Endodermal cell (in vitro differentiated cells): ENCODE results near the gene TXNRD3. TPM values are rescaled to one million over a fixed set of nuclear protein-coding genes. Genes with fewer than 3 reads are reported as not detected.

Experiments used
- DNase-seq: peaks from one replicate; pipeline ENCODE4 v3.0.0-alpha.2; 2017
- H3K27ac ChIP-seq: 2 replicates; pipeline ENCODE4 v1.5.1; 2013; ENCODE audit warnings: mild to moderate bottlenecking, low read depth, low read length, moderate library complexity
- H3K27me3 ChIP-seq: 2 replicates; pipeline ENCODE4 v1.6.1; 2013; ENCODE audit warnings: mild to moderate bottlenecking, low read length, moderate library complexity; ENCODE audit not compliant: insufficient read depth, control insufficient read depth, poor library complexity, severe bottlenecking
- H3K36me3 ChIP-seq: 2 replicates; pipeline ENCODE4 v1.7.0; 2013; ENCODE audit warnings: mild to moderate bottlenecking, low read length, moderate library complexity; ENCODE audit not compliant: control insufficient read depth, insufficient read depth
- H3K4me1 ChIP-seq: one replicate; pipeline ENCODE4 v1.7.0; 2013; ENCODE audit warnings: low read length; ENCODE audit not compliant: control insufficient read depth, insufficient read depth
- H3K4me3 ChIP-seq: 2 replicates; pipeline ENCODE4 v1.5.1; 2013; ENCODE audit warnings: mild to moderate bottlenecking, low read length, moderate library complexity
- H3K9ac ChIP-seq: 2 replicates; pipeline ENCODE4 v1.6.1; 2013; ENCODE audit warnings: mild to moderate bottlenecking, low read length, moderate library complexity; ENCODE audit not compliant: poor library complexity, severe bottlenecking; ENCODE audit errors: extremely low read depth
- H3K9me3 ChIP-seq: 2 replicates; pipeline ENCODE4 v1.6.1; 2013; ENCODE audit warnings: mild to moderate bottlenecking, low read length, moderate library complexity; ENCODE audit not compliant: control insufficient read depth
- H3K27ac Mint-ChIP-seq: 2 replicates; pipeline ENCODE4 v1.8.0; 2020; ENCODE audit warnings: mixed read lengths
- H3K27me3 Mint-ChIP-seq: 2 replicates; pipeline ENCODE4 v1.8.0; 2021; ENCODE audit warnings: mild to moderate bottlenecking, mixed read lengths; ENCODE audit not compliant: insufficient read depth
- H3K36me3 Mint-ChIP-seq: 2 replicates; pipeline ENCODE4 v1.8.0; 2020; ENCODE audit warnings: low read depth, mixed read lengths
- H3K4me1 Mint-ChIP-seq: 2 replicates; pipeline ENCODE4 v1.8.0; 2020; ENCODE audit warnings: mixed read lengths
- H3K4me3 Mint-ChIP-seq: 2 replicates; pipeline ENCODE4 v1.8.0; 2020; ENCODE audit warnings: mild to moderate bottlenecking, moderate library complexity, mixed read lengths
- H3K9me3 Mint-ChIP-seq: 2 replicates; pipeline ENCODE4 v1.8.0; 2020; ENCODE audit warnings: mild to moderate bottlenecking, mixed read lengths
- CTCF ChIP-seq: fragments of 200-600 bp; sonication (generic); conservative IDR thresholded peaks from 2 replicates; pipeline ENCODE4 v1.5.0; 2021; ENCODE audit warnings: antibody characterized with exemption, mild to moderate bottlenecking
- WGBS, 2 experiments: methylation state at CpG; one replicate each; pipeline versions ENCODE4 v1.1.5 to v1.1.7; 2013; ENCODE audit warnings: missing lambda C conversion rate in 2 of 2, mixed read lengths in 1 of 2; ENCODE audit not compliant: insufficient coverage in 1 of 2, insufficient read length in 1 of 2; 5-methylcytosine and 5-hydroxymethylcytosine counted together
- long read RNA-seq, 4 experiments: library from polyadenylated mRNA in 2 of 4; library from RNA in 1 of 4; library from capped mRNA in 1 of 4; stranded (forward) in 3 of 4; unstranded in 1 of 4; transcript quantifications; one replicate each; pipeline ENCODE4 v2.0.0, GENCODE V29; 2020 to 2021; ENCODE audit warnings: inconsistent platforms in 1 of 4
- polyA plus RNA-seq, 2 experiments: library from polyadenylated mRNA; stranded (reverse); fragments of 50-300 nt; gene quantifications; one replicate each; pipeline ENCODE4 v1.2.3, GENCODE V29; 2013
- total RNA-seq, 2 donors: library from RNA; stranded (reverse); fragmentation: NEBNext Ultra II Directional in 1 of 2; extraction: Animal tissue kit (Norgen Biotek cat#: 25700) in 1 of 2; gene quantifications; 2 replicates in 1 of 2; 3 replicates in 1 of 2; pipeline ENCODE4 v1.2.1, GENCODE V29; 2021

Gene TXNRD3
- 10 to 100 TPM; 13.1 to 18.1 TPM for total RNA-seq
- polyA plus RNA-seq (2013, experiment 1 of 2): 7.7 TPM
- 6.2 TPM for polyA plus RNA-seq (2013, experiment 2 of 2)
- long read RNA-seq, experiment 1, partial matches to known transcripts: 1 of 11 reads
- long read RNA-seq, experiment 1, other reads (novel, unspliced or antisense): 6 of 11 reads
- long read RNA-seq, experiment 2, transcript TXNRD3-205 (16 exons, 2,950 nt): major isoform, 28 of 39 reads
- long read RNA-seq, experiment 2, partial matches to known transcripts: 2 of 39 reads
- long read RNA-seq, experiment 2, other reads (novel, unspliced or antisense): 6 of 39 reads
- long read RNA-seq, experiment 3, transcript TXNRD3-205 (16 exons, 2,950 nt): major isoform, 6 of 11 reads
- long read RNA-seq, experiment 3, partial matches to known transcripts: 1 of 11 reads
- long read RNA-seq, experiment 3, other reads (novel, unspliced or antisense): 2 of 11 reads
- long read RNA-seq, experiment 4, partial matches to known transcripts: 1 of 1 reads
- long read RNA-seq, experiment 4, other reads (novel, unspliced or antisense): 0 of 1 reads

DNA sequence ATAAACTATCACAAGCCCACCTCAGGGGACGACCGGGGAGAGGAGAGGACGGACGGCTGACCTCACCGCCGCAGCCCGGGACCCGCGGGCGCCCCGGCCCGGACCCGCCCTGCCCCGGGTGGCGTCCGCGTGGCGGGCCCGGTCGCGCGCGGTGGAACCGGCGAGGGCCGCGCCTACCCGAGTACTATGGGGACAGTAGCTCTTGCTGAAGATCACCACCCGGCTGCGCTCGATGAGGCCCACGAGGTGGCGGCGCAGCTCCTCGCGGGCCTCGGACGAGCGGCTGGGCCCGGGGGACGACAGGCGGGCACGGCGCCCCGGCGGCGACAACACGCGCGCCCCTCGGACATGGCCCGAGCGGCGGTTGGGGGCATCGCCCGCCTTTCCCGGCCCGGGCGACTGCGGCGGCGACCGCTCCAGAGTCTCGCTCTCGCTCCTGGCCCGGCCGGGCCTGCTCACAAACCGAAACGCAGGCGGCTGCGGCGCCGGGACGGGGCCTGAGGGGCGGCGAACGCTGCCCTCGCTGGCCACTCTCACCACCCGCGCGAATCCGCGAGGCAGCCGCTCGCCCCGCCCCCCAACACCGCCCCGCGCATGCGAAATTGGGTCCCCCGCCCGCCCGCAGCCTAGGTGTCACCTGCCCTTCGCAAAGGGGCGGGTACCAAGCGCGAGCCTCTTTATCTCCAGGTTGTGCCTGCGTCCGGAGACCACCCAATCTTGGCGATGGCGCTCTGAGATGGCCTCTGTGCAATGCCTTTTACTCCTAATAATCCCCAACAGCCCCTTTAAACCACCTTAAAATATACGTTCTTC lies at the start of gene TXNRD3:
Gene TXNRD3 (minus strand): TSS at position 554 of the 813 bp plus-strand sequence.
- H3K27ac ChIP-seq: no peak within 1 kb of the TSS

GRCh38 chr3:126703512-126704493 lies 48.9 kb upstream of the TXNRD3 start, which contains the start of gene CHCHD6:
CHCHD6 (plus strand) TSS chr3:126704240; CDS start chr3:126704313, 73 bp downstream.
- 6 to 8% methylated on average over 48 to 69 of the region's 69 CpGs for WGBS, 2 experiments

More for the DNA sequence above, at the start of gene TXNRD3:
- Mint-ChIP-seq H3K36me3 (no peaks in the 10 kb centered on the region), H3K9me3 (peaks cover 13% of the 10 kb centered on the region), H3K27ac (peak within 1 kb of the TSS; percentile 70), H3K27me3 (peaks cover 36% of the 10 kb centered on the region), H3K4me1 (peaks cover 3% of the 10 kb centered on the region), H3K4me3 (peak within 1 kb of the TSS; percentile 68)
- 0% methylated on average over 41 to 101 of the region's 102 CpGs for WGBS, 2 experiments
- Histone ChIP-seq H3K27me3 (peaks cover 15% of the 10 kb centered on the region), H3K4me1 (peaks cover 3% of the 10 kb centered on the region), H3K4me3 (peak within 1 kb of the TSS; percentile 89), H3K36me3 (no peaks in the 10 kb centered on the region), H3K9ac (peak within 1 kb of the TSS; percentile 35), H3K9me3 (no peaks in the 10 kb centered on the region)
- TF ChIP-seq CTCF: peak; percentile 38
- peak; percentile 94 for DNase-seq

More at GRCh38 chr3:126703512-126704493, 48.9 kb upstream of the TXNRD3 start, which contains the start of gene CHCHD6:
- Histone ChIP-seq H3K27me3 (peaks cover 18% of the 10 kb centered on the region), H3K9ac (no peak within 1 kb of the TSS), H3K4me3 (peak within 1 kb of the TSS; percentile 79), H3K9me3 (no peaks in the 10 kb centered on the region), H3K27ac (no peak within 1 kb of the TSS), H3K36me3 (no peaks in the 10 kb centered on the region), H3K4me1 (no peaks in the 10 kb centered on the region)
- H3K27ac Mint-ChIP-seq: peak within 1 kb of the TSS; percentile 60
- peak; percentile 99 for DNase-seq
- TF ChIP-seq CTCF: peak; percentile 52
- peaks cover 11% of the 10 kb centered on the region for H3K4me1 Mint-ChIP-seq
- H3K4me3 Mint-ChIP-seq: peak within 1 kb of the TSS; percentile 84
- H3K27me3 Mint-ChIP-seq: peaks cover 36% of the 10 kb centered on the region
- H3K36me3 Mint-ChIP-seq: peaks cover 5% of the 10 kb centered on the region
- H3K9me3 Mint-ChIP-seq: no peaks in the 10 kb centered on the region
